Activated CD8-positive, alpha-beta memory T cell treated with anti-CD3 and anti-CD28 coated beads, Interleukin-2, amount 50 U/mL, for 24 hours (primary cell): ENCODE results near the gene BCL11B.
"Not testable (repeated sequence)": the region's sequence is repeated elsewhere in the genome, so short reads cannot be mapped to it uniquely, and the experiment has no call there.

Source experiments
- DNase-seq: peaks from one replicate; pipeline ENCODE4 v3.0.0-alpha.2; 2020; ENCODE audit errors: extremely low read depth

The BCL11B gene

GRCh38 chr14:99239661-99240092 is 32.3 kb downstream of the BCL11B start:
- DNase-seq: no peak

DNA sequence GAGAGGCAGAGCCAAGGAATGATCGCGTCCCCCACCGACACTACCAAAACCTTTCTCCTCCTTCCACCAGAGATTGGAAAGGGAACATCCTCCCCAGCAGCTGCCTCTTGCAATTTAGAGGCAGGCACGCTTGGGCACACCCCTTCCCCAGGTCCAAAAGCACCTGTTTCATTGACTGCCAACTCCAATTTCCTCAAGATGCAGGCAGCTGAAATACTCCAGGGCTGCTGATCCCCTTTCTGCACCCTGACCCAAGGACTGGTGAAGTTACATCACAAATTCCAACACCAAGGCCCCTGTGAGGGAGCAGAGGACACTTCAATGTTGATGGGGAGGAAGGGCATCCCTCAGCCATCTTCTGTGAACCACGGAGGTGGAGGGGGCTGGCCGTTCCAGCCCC is 33.8 kb downstream of the BCL11B start:
- no peak for DNase-seq

- DNase-seq: no peak
These were observed 34.7 kb downstream of the BCL11B start for GRCh38 chr14:99237288-99237687.

DNA sequence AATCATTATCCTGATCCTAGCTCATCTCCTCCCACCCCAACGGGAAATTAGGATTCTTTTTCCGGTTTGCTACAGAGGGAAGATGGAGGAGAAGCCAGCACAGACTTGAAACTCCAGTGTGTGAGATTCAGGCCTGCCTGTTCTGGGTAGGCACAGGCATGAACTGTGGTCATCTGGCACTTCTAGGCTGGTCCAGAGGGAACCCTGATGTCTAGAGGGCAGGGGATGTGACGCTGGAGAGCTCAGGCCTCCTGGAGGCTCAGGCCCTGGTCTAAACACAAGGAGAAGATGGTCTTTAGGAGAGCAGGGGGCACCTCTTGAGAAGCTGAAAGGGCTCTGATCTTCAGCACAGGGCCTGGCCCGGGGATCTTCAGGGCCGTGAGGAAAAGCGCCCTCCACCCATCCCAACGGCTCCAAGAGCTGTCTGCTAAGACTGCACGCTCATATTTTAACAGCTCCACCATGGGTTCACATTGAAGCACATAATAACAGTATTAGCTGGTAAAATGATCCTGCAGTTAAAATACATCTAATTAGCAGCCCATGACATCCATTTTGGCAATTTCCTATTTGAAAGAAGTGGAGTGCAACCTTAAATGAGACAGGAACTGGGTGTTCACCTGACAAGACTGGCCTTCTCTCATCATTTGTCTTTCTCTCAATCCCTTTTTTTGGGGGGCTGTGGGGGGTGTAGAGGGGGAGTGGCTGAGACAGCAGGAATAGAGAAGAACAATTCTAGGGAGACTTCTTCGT is 35.4 kb downstream of the BCL11B start:
- no peak for DNase-seq

- no peak for DNase-seq
These were observed 36.2 kb downstream of the BCL11B start for GRCh38 chr14:99235582-99236320.

GRCh38 chr14:99234961-99235571 is 36.9 kb downstream of the BCL11B start:
- DNase-seq: no peak

DNA sequence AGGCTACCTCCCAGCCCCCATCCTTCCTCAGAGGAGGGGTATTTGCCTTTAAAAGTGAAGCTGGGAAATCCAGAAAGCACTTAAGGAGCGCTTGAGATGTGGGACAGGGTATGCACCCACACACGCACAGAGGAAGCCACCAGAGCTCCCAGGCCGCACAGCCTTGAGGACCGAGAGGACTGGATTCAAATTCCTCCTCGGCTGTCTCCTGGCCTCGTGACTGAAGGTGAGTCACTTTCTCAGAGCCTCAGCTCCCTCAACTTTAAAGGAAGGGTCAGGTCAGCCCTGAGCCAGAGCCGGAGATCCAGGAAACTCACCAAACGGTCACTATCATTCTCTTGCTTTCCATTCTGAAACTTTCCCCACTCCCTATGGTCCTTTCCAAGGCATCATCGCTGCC is 37.6 kb downstream of the BCL11B start:
- no peak for DNase-seq

- DNase-seq: no peak
These were observed 38.6 kb downstream of the BCL11B start for GRCh38 chr14:99233222-99234035.

DNA sequence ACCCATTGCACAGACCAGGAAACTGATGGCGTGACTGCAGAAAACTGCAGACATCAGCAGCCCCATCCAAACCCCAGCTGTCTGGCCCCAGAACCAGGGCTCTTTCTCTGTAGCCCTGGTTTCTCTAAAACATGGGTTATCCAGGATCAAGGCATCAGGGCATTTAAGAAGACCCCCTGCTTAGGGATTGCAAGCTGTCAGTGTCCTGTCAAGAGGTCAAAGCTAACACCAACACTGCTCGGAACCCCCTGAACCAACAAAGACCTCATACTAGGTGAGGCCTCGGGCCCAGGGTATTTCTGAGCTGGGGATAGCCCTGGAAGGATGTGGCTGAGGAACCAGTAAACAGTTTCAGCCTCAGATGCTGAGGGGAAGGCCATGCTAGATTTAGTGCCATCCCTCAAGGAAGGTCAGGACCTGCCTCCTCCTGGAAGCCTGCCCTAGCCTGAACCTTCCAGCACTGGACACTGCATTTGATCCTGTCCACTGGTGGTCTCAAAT is 39.2 kb downstream of the BCL11B start:
- DNase-seq: no peak

DNA sequence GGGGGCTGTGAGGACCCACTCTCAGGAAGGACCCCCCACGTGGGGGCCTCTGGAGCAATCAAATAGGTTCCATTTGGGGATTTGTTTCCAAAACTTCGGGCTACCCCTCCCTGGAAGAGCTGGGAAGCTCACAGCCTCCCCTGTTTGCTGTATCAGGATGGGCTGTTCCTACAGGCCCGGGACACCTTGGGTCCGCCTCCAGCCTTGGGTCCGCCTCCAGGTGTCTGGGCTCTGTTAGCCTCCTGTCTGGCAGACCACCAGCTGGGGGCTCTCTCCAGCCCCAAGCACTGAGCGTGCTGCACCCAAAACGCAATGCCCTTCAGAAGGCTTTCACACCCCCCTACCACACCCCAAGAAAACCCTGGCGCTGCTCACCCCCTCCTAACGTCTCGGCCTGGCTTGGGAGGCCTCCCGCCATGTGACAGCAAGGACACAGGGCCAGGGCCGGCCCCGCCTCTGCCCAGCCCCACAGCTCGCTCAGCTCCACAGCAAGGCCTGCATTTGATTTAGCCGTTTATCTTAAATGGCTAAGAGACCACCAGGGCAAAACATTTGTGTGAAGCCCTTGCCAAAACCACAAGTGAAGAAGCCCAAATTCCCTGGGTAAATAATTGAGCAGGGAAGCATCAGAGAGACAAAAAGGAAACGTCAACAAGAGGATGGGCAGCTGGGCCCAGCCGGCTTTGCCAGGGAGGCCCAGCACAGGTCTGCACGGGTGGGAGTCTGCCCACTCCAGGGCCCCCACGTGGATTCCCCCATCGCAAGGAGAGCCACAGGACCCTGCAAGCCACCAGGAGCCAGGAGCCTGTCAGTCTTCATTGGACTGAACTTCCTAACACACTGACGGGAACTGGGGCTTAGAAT is 39.9 kb downstream of the BCL11B start:
- no peak for DNase-seq

DNA sequence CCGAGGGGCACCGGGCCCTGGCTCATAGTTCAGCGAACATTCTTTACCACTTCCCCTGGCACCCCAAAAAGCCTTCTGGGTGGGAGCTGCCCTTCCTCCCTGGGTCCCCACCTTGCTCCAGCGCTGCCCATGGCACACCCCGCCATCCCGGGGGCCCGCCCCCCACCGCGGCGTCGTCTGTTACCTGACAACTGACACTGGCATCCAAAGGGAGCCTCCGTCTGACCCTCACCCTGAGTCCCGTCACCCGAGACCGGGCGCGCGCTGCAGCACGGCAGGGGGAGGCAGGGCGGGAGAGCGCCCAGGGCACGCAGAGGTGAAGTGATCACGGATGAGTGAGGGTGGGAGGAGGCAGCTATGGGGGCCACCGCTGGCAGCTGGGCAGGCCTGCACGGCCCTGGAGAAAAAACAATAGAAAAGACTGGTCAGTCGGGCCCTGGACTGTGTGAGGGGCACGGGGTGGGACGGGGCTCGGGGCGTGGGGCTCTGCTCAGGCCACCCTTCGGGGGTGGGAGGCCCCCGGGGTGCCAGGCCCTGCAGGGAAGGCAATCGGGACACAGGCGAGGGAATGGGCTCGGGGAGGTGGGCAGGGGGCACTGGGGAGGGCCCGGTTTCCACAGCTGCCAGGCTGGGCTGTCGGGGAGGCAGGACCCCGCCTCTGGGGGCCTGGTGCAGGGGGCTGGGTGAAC is 40.7 kb downstream of the BCL11B start:
- DNase-seq: no peak

- DNase-seq: peak; percentile 64
These were observed 41.5 kb downstream of the BCL11B start for GRCh38 chr14:99230208-99231151.

DNA sequence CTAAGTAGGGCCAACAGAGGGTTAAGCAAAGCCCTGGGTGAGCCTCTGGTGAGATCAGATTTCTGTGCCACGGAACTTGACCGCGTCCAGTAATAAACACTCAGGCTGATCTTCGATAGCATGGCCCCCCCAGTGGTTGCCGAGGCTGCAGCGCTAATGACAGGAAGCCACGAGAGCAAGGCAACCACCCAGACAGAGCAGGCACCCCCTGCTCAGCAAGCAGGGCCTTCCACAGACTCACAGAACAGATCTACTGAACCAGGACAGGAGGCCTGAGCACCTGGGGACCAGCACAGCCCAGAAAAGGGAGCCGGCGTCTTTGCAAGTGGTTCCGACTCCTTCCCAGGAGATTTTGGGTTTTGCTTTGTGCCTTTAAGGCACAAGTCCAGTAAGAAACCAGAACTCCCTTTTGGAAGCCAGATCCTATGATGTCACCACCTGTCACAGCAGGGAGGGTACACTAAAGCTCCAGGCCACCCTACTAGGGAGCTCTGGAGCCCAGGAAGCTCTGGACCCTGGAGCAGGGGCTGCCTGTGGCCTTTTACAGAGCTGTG is 42.3 kb downstream of the BCL11B start:
- DNase-seq: no peak

DNA sequence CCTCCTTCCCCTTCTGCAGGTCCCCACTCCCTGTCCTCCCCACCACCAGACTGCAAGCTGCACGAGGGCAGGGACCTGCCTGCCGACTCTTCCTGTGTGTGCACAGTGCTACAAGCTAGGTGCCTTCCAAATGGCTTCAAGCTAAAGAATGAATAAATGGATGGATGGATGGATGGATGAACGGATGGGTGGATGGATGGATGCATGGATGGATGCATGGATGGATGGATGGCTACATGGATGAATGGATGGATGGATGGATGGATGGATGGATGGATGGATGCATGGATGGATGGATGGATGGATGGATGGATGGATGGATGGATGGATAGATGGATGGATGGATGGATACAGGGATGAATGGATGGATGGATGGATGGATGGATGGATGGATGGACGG is 43.2 kb downstream of the BCL11B start:
- DNase-seq: not testable (repeated sequence)

DNA sequence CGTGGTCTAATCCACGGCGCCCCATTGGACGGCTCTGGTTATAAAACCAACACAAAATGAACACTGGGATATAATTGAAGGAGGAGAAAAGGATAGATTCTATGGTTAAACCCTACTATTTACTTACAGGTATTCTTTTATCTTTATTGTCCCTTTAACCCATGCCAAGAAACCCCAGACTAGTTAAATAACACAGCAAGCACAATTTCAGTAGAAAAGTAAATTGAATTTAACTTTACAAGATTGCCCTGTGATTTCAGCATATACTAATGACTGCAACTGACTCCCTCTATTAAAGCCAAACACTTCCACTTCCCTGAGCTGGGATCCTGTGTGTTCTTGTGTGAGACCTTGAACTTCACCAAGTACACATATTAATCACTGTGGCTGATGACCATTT is 45.3 kb downstream of the BCL11B start:
- DNase-seq: no peak

DNA sequence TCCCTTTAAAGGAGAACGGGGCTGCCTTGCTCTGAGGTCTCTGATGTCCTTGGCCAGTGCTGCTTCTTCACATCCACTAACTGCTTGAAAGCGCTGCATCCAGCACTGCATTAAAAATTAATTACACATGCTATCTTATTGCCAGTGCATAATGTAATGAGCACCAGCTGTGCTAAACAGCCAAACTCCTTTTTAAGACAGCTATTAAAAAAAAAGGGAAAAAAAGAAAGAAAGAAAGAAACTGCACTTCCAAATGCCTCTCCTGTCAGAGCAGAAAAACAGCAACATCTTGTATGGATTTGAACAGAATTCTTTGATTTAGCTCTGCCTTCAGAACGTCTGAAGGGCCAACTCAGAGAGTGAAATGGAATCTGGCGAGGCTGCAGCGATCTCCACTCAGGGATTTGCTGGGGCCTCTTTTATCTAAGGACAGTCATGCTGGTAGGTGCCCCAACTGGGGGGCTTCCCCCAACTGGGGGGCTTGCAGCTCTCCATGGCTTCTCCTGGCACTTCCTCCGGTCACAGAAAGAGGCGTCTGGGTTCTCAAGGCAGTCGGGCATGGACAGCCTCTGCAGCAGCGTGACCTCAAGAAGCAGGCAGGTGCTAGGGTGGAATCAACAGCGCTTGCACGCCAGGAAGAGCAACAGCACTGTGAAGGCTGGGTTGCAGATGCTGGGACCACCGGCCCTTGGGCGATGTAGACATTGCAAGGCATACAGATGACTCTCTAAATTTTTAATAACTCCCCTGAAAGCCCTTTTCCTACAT is 46.4 kb downstream of the BCL11B start:
- no peak for DNase-seq

DNA sequence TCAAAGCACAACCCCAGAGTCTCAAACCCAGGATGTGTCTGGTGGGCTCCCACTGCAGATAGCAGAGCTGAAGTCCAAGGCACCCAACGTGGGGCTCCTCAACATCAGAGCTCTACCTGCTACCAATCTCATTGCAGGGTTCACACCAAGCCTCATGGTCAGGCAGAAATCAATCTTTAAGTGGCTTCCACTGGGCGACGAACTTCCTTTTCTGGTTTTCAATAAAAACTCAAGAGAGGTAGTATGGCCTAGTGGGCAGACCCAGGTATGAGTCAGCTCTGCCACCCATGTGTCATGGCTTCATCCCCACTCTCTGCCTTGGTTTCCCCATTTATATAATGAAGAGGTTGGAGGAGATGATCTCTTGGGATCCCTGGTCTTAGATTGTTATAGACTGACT is 47.0 kb downstream of the BCL11B start:
- no peak for DNase-seq
